WTC11 (cell line): ENCODE results near the gene ACY1.
A peak's percentile ranks its signal among the peaks of the same experiment; 100 is the strongest.

Source experiments
- CREB1 ChIP-seq: sonication (generic); formaldehyde crosslinking; IDR thresholded peaks from 2 replicates; pipeline ENCODE4 v1.8.0; 2023; ENCODE audit warnings: mild to moderate bottlenecking, missing genetic modification reagents
- CTCF ChIP-seq: fragments of 200-600 bp; IDR thresholded peaks from 2 replicates; pipeline ENCODE4 v1.8.0; 2022; ENCODE audit warnings: antibody characterized with exemption
- FOXP1 ChIP-seq: sonication (generic); formaldehyde crosslinking; IDR thresholded peaks from 2 replicates; pipeline ENCODE4 v1.8.0; 2022; ENCODE audit warnings: missing genetic modification reagents, mild to moderate bottlenecking, moderate library complexity, borderline replicate concordance
- IRF2 ChIP-seq: sonication (generic); formaldehyde crosslinking; IDR thresholded peaks from 2 replicates; pipeline ENCODE4 v1.8.0; 2022; ENCODE audit warnings: low read depth, missing genetic modification reagents, borderline replicate concordance

DNA sequence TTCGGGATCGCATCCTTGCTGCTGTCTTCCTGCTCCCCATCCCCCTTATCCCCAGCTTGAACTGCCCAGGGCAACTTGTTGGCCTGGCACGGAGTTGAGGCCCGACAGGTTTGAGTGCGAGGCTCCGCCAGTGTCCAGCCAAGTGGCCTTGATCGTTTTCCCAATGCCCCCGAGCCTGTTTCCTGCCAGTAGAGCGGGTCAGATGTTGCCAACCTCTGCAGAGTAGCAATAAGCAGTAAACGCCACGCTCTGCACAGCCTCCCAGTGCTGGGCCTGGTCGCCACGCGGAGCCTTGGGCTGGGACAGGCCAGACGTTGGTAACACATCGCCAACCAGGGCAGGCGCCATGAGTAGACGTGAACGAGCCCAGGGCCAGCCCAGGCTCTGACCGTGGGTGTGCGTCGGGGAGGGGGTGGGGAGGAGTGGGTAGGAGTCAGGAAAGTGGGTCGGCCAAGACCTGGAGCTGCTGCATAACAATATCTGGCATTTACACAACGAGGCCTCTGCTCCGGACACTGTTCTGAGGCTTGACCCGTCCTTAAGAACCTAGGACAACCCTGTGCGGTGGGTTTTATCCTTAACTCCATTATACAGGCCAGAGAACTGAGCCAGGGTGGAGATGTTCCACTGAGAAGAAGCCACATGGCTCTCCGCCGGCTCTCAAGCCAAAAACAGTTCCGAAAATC is 8.9 kb upstream of the ACY1 start:
- TF ChIP-seq CTCF (peak; percentile 16), IRF2 (CRISPR knock-in tag) (no peak), CREB1 (CRISPR knock-in tag) (no peak), FOXP1 (CRISPR knock-in tag) (no peak; the same call in 1 of the 2 replicates)
